Loucy (cell line): ENCODE data around the gene FBXL19.

ENCODE experiments used
- H2AFZ ChIP-seq: fragments of 200-600 bp; sonication (generic); 2 replicates; pipeline ENCODE4 v1.6.0; 2016; ENCODE audit warnings: antibody characterized with exemption, mild to moderate bottlenecking, low read length, moderate library complexity
- H3F3A ChIP-seq: fragments of 200-600 bp; 2 replicates; pipeline ENCODE4 v1.6.0; 2016; ENCODE audit warnings: antibody characterized with exemption, low read depth, mild to moderate bottlenecking
- H3K27me3 ChIP-seq: fragments of 200-600 bp; sonication (generic); 2 replicates; pipeline ENCODE4 v1.6.1; 2014; ENCODE audit warnings: low read length, mild to moderate bottlenecking; ENCODE audit not compliant: insufficient read depth, poor library complexity, severe bottlenecking
- H3K36me3 ChIP-seq: fragments of 200-600 bp; sonication (generic); 2 replicates; pipeline ENCODE4 v1.6.1; 2016; ENCODE audit warnings: low read length; ENCODE audit not compliant: insufficient read depth
- H3K4me1 ChIP-seq: fragments of 200-600 bp; sonication (generic); 2 replicates; pipeline ENCODE4 v1.5.1; 2014; ENCODE audit warnings: low read length, mild to moderate bottlenecking; ENCODE audit not compliant: insufficient read depth, poor library complexity, severe bottlenecking
- H3K4me2 ChIP-seq: fragments of 200-600 bp; sonication (generic); 2 replicates; pipeline ENCODE4 v1.6.0; 2014; ENCODE audit warnings: antibody characterized with exemption, low read length, low read depth, mild to moderate bottlenecking; ENCODE audit not compliant: poor library complexity, severe bottlenecking
- H3K4me3 ChIP-seq: fragments of 200-600 bp; sonication (generic); 2 replicates; pipeline ENCODE4 v1.5.1; 2014; ENCODE audit warnings: low read length, mild to moderate bottlenecking, mixed read lengths; ENCODE audit not compliant: poor library complexity, severe bottlenecking
- H3K79me2 ChIP-seq: fragments of 200-600 bp; sonication (generic); 2 replicates; pipeline ENCODE4 v1.6.1; 2014; ENCODE audit warnings: low read length; ENCODE audit not compliant: insufficient read depth
- H3K9ac ChIP-seq: fragments of 200-600 bp; sonication (generic); 2 replicates; pipeline ENCODE4 v1.6.0; 2014; ENCODE audit warnings: mild to moderate bottlenecking, low read depth, low read length, moderate library complexity; ENCODE audit not compliant: poor library complexity, severe bottlenecking
- H3K9me2 ChIP-seq: fragments of 200-600 bp; sonication (generic); replicated peaks from 2 replicates; pipeline ENCODE4 v1.6.1; 2016; ENCODE audit warnings: low read depth, low read length, mixed read lengths
- H3K9me3 ChIP-seq: fragments of 200-600 bp; sonication (generic); 2 replicates; pipeline ENCODE4 v1.6.1; 2014; ENCODE audit warnings: mild to moderate bottlenecking, antibody characterized with exemption, low read length, low read depth; ENCODE audit not compliant: insufficient read depth
- H4K20me1 ChIP-seq: fragments of 200-600 bp; sonication (generic); 2 replicates; pipeline ENCODE4 v1.6.0; 2014; ENCODE audit warnings: antibody characterized with exemption, low read length, mild to moderate bottlenecking; ENCODE audit not compliant: insufficient read depth, poor library complexity, severe bottlenecking
- CTCF ChIP-seq: fragments of 200-600 bp; sonication (generic); conservative IDR thresholded peaks from 2 replicates; pipeline ENCODE4 v1.5.1; 2014; ENCODE audit warnings: mild to moderate bottlenecking, antibody characterized with exemption, low read length
- EZH2phosphoT487 ChIP-seq: fragments of 200-600 bp; IDR thresholded peaks from 2 replicates; pipeline ENCODE4 v1.6.1; 2018; ENCODE audit warnings: antibody characterized with exemption, mild to moderate bottlenecking, moderate library complexity, borderline replicate concordance

The FBXL19 gene

DNA sequence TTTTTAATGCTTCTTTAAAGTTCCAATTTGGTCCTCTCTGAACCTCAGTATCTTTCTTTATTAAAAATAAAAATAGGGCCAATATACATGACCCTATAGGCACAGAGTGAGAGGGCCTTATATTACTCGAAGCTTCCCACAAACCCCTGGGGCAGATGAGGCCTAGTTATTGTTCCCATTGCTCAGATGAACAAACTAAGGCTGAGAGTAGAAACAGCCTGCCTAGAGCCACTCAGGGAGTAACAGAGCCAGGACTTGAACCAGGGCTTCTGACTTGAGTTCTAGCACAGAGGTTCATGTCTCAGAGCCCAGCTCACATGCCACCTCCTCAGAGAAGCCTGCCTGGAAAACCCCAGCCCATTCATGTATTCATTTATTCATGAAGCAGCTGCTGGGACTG lies 37.2 kb upstream of the FBXL19 start:
- no peaks in the 10 kb centered on the region; the same call in 1 of the 2 replicates for H3K36me3 ChIP-seq
- no peaks in the 10 kb centered on the region for H4K20me1 ChIP-seq
- H3K9me2 ChIP-seq, result no peaks in the 10 kb centered on the region
- H3K4me1 ChIP-seq, result no peaks in the 10 kb centered on the region
- no peaks in the 10 kb centered on the region for H3K9me3 ChIP-seq
- no peak overlapping the region for H3K4me3 ChIP-seq
- no peak overlapping the region for H2AFZ ChIP-seq
- H3K4me2 ChIP-seq, result no peak overlapping the region
- no peaks in the 10 kb centered on the region for H3F3A ChIP-seq
- H3K27me3 ChIP-seq, result no peaks in the 10 kb centered on the region
- no peak for TF ChIP-seq CTCF
- no peak for TF ChIP-seq EZH2phosphoT487
- H3K9ac ChIP-seq, result no peak overlapping the region
- no peaks in the 10 kb centered on the region for H3K79me2 ChIP-seq

DNA sequence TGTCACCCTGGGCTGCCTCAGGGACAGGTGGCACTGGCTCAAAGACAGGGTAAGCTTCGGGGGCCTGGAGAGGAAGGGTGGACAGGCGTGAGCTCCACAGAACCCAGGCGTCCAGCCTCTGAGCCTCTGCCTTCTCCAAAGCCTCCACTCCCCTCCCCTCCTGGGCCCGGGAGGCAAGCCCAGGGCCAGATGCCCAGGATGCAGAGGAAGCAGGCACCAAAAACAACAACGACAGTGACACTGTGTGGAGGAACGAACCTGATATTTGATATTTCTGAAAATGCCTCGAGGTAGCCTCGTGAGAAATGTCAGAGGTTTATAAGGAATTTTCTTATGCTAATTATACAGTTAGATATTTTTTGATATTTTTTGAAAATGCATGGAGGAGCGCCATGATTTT lies 35.4 kb upstream of the FBXL19 start:
- H3K27me3 ChIP-seq, result no peaks in the 10 kb centered on the region
- no peak overlapping the region for H3K4me2 ChIP-seq
- no peak for TF ChIP-seq CTCF
- TF ChIP-seq EZH2phosphoT487, result no peak
- no peaks in the 10 kb centered on the region; the same call in 1 of the 2 replicates for H3K36me3 ChIP-seq
- peaks cover 8% of the 10 kb centered on the region for H3K79me2 ChIP-seq
- no peak overlapping the region for H3K9ac ChIP-seq
- H3K9me2 ChIP-seq, result no peaks in the 10 kb centered on the region
- no peak overlapping the region for H2AFZ ChIP-seq
- peaks cover 7% of the 10 kb centered on the region for H3K4me1 ChIP-seq
- H3F3A ChIP-seq, result no peaks in the 10 kb centered on the region
- no peaks in the 10 kb centered on the region for H3K9me3 ChIP-seq
- H4K20me1 ChIP-seq, result peaks cover 1% of the 10 kb centered on the region
- no peak overlapping the region for H3K4me3 ChIP-seq

DNA sequence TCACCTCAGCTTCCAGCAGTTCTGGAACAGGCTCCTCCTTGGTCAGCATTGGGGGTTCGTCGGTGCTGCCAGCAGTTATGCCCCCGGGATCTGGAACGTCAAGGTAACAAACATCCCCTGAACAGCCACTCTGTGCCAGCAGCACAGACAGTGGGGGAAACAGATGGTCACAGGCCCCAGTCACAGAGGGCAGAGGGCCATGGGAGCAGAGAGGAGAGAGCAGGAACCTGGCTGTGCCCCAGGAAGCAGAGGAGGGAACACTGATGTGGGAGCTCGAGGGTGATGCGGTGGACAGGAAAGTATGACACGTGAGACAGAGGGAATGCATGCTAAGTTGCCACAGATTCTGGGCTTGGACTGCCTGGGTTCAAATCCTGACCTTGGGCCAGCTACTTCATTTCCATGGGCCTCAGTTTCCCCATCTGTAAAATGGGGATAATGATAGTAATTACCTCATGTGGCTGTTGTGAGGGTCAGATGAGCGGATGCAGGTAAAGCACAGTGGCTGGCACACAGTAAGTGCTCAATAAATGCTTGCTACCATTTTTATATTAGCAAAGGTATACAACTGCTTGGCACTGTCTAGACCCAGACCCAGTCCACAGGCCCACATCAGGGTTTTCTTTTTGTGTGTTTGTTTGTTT lies 34.4 kb upstream of the FBXL19 start:
- Histone ChIP-seq H3K4me1 (peaks cover 11% of the 10 kb centered on the region), H3K9ac (no peak overlapping the region), H3K9me2 (no peaks in the 10 kb centered on the region), H3K4me2 (no peak overlapping the region), H3F3A (no peaks in the 10 kb centered on the region), H3K27me3 (no peaks in the 10 kb centered on the region), H3K4me3 (no peak overlapping the region), H2AFZ (no peak overlapping the region), H3K36me3 (no peaks in the 10 kb centered on the region; the same call in 1 of the 2 replicates), H3K9me3 (no peaks in the 10 kb centered on the region), H3K79me2 (peaks cover 13% of the 10 kb centered on the region), H4K20me1 (peaks cover 6% of the 10 kb centered on the region)
- TF ChIP-seq EZH2phosphoT487 (no peak), CTCF (no peak)
